Gastroesophageal sphincter (tissue), 2 donors: ENCODE data around the gene TCF4.

ENCODE experiments used
- POLR2A ChIP-seq, 2 donors: fragments of 450-650 bp; IDR thresholded peaks; one replicate each; pipeline ENCODE4 v1.6.1; 2017; ENCODE audit warnings: antibody characterized with exemption in 2 of 2, mild to moderate bottlenecking in 2 of 2, moderate library complexity in 1 of 2
- POLR2AphosphoS5 ChIP-seq: sonication (generic); formaldehyde crosslinking; IDR thresholded peaks from one replicate; pipeline ENCODE4 v1.6.1; 2017; ENCODE audit warnings: antibody characterized with exemption

DNA sequence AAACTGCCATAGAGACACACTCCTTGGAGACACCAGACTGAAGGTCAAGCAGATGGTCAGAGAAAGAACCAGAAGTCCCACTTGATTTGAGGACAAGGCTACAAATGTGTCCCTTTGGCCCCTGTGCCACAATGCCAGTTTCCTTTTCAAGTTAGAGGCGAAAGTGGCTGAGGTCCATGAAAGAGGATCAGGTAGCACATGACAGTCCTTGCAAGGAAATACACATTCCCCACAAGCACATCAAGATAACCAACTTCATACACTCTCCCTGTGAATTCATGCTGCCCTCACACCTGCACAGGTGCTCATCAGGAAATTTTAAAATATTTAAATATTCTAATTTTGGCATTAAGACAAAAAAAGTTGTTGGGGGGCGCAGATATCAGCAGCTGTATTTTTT lies 218.6 kb downstream of the TCF4 start:
- TF ChIP-seq POLR2A (IDR thresholded peaks at IDR 0.05) (no peak), POLR2AphosphoS5 (no peak)
